ENCODE data around the gene MICOS13.
A peak's percentile ranks its signal among the peaks of the same experiment; 100 is the strongest.
"Not testable (repeated sequence)": the region's sequence is repeated elsewhere in the genome, so short reads cannot be mapped to it uniquely, and the experiment has no call there.

MICOS13 gene

DNA sequence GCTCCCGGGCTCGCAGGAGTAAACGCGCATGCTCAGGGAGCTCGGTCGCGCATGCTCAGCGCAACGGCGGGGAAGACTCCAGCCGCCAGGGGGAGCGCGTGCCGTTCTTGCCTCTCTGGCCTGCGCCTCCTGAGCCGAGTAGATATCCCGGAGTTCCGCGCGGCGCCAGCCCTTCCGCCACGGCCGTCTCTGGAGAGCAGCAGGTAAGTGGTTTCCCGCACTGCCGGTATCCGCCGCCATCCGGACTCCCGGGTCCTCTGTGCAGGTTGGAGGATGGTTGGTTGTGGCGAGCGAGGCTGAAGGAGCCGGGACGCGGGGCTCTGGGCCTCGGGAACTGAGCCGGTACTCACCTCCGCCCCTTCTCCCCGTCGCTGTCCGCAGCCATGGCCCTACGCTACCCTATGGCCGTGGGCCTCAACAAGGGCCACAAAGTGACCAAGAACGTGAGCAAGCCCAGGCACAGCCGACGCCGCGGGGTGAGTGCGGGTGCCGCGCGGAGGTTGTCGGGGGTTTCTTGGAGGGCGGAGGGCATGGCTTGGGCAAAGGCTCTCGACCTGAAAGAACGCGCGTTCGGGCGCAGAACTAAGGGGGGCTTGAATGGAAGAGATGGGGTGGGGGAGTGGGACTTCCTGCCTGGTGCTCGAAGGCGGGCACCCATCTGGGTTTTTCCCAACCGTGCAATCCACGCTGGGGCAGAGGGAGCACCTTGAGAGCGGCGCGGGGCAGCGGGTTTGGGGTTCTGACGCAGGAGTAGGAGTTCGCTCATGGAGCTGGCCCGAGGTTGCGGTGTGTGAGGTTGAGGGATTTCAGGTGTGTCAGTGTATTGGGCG, 10.0 kb upstream of the MICOS13 start, which contains the start of gene RPL36:
Gene RPL36 (plus strand): TSS at position 171 of the 830 bp plus-strand sequence. CDS start 213 bp downstream, at position 384.
- Histone ChIP-seq H3K27me3 (ENCODE audit: insufficient read depth, low read depth, severe bottlenecking) (no peaks in the 10 kb centered on the region), H3K27ac (peak within 1 kb of the TSS; percentile 86), H3K4me3 (ENCODE audit: low read depth, low read length) (peak within 1 kb of the TSS; percentile 81), H3K9me3 (ENCODE audit: severe bottlenecking) (no peaks in the 10 kb centered on the region), H3K36me3 (peaks cover 49% of the 10 kb centered on the region)
- TF ChIP-seq CTCF (IDR thresholded peaks at IDR 0.05; ENCODE audit: low read depth, low read length): peak; percentile 99
- DNase-seq: peak; percentile 97

- H3K9me3 ChIP-seq (ENCODE audit: severe bottlenecking); H3K27ac ChIP-seq; H3K27me3 ChIP-seq (ENCODE audit: insufficient read depth, low read depth, severe bottlenecking); DNase-seq; H3K4me3 ChIP-seq (ENCODE audit: low read depth, low read length): not testable (repeated sequence)
- peaks cover 29% of the 10 kb centered on the region for H3K36me3 ChIP-seq
These were observed 8.1 kb upstream of the MICOS13 start for GRCh38 chr19:5688262-5688881.

DNA sequence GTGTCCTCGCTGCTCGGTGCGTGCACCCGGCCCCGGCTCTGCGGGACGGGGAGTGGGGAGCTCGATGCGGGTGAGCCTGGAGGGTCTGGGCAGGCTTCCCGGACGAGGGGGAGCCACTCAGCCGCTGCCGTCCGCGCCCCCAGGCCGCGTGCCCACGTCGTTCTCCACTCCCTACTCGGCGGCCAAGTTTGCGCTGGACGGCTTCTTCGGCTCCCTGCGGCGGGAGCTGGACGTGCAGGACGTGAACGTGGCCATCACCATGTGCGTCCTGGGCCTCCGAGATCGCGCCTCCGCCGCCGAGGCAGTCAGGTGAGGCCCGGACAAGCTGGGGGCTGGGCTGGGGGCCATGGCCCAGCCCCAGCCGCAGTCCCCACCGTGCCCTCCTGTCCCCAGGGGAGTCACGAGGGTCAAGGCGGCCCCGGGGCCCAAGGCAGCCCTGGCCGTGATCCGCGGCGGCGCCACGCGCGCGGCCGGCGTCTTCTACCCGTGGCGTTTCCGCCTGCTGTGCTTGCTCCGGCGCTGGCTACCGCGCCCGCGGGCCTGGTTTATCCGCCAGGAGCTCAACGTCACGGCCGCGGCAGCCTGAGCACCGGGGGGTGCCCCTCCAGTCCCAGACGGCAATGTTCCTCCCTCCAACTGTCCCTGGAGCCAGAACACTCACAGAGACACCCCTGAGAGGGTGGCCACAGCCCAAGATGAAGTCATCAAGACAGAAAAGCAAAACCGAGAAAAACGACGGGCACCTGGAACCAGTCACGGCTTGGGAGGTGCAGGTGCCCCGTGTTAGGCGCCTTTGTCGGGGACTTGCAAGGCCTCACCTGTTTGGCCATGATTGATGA, 7.3 kb upstream of the MICOS13 start:
- H3K27me3 ChIP-seq (ENCODE audit: insufficient read depth, low read depth, severe bottlenecking): no peaks in the 10 kb centered on the region
- no peak for TF ChIP-seq CTCF (IDR thresholded peaks at IDR 0.05; ENCODE audit: low read depth, low read length)
- peaks cover 21% of the 10 kb centered on the region for H3K36me3 ChIP-seq
- H3K4me3 ChIP-seq (ENCODE audit: low read depth, low read length): no peak overlapping the region
- H3K27ac ChIP-seq: no peak overlapping the region; the same call in 1 of the 2 replicates
- DNase-seq: no peak
- no peaks in the 10 kb centered on the region for H3K9me3 ChIP-seq (ENCODE audit: severe bottlenecking)

GRCh38 chr19:5686647-5687359, 6.5 kb upstream of the MICOS13 start:
- DNase-seq: peak; percentile 94
- peak; percentile 77 for TF ChIP-seq CTCF (IDR thresholded peaks at IDR 0.05; ENCODE audit: low read depth, low read length)
- Histone ChIP-seq H3K27me3 (ENCODE audit: insufficient read depth, low read depth, severe bottlenecking) (no peaks in the 10 kb centered on the region), H3K36me3 (peaks cover 14% of the 10 kb centered on the region), H3K27ac (peak overlapping the region; percentile 34; the same call in 1 of the 2 replicates), H3K4me3 (ENCODE audit: low read depth, low read length) (peak overlapping the region; percentile 36), H3K9me3 (ENCODE audit: severe bottlenecking) (no peaks in the 10 kb centered on the region)

GRCh38 chr19:5686326-5686646, 6.0 kb upstream of the MICOS13 start:
- no peak for DNase-seq
- Histone ChIP-seq H3K9me3 (ENCODE audit: severe bottlenecking) (no peaks in the 10 kb centered on the region), H3K36me3 (peaks cover 8% of the 10 kb centered on the region), H3K4me3 (ENCODE audit: low read depth, low read length) (peak overlapping the region; percentile 36; the same call in 1 of the 2 replicates), H3K27me3 (ENCODE audit: insufficient read depth, low read depth, severe bottlenecking) (no peaks in the 10 kb centered on the region), H3K27ac (no peak overlapping the region)
- TF ChIP-seq CTCF (IDR thresholded peaks at IDR 0.05; ENCODE audit: low read depth, low read length): no peak
